ENCODE results near the gene ARMS2. TPM values are rescaled to one million over a fixed set of nuclear protein-coding genes. Genes with fewer than 3 reads are reported as not detected.

ARMS2 gene
- 0.07 and 0.12 TPM in 2 replicates for polyA plus RNA-seq (2013)

- no CpG with 5 or more reads among the region's 7 CpGs for WGBS (ENCODE audit: extremely low coverage, insufficient coverage, insufficient read length)
- no peak within 1 kb of the TSS for H2BK5ac ChIP-seq (ENCODE audit: low read depth, low read length, poor library complexity)
- no peak within 1 kb of the TSS for H3K4ac ChIP-seq (ENCODE audit: low read depth, low read length)
- peaks cover 1% of the 10 kb centered on the region for H3K27me3 ChIP-seq (ENCODE audit: insufficient read depth, low read length)
- no peak within 1 kb of the TSS for H2AFZ ChIP-seq (ENCODE audit: insufficient read depth, low read length, poor library complexity)
- no peak within 1 kb of the TSS for H4K8ac ChIP-seq (ENCODE audit: low read depth, low read length)
- H3K4me2 ChIP-seq (ENCODE audit: low read length): no peak within 1 kb of the TSS
- H3K79me1 ChIP-seq (ENCODE audit: low read length): peaks cover 2% of the 10 kb centered on the region
- H2BK12ac ChIP-seq (ENCODE audit: low read length): peak within 1 kb of the TSS; percentile 32
- H4K91ac ChIP-seq (ENCODE audit: low read depth, low read length): no peak within 1 kb of the TSS
- H3K4me1 ChIP-seq (ENCODE audit: control insufficient read depth in 1 of 2, insufficient read depth in 2 of 2, low read length in 2 of 2): no peaks in the 10 kb centered on the region
- no peak within 1 kb of the TSS for H3K27ac ChIP-seq (ENCODE audit: low read depth, low read length)
- H3K79me2 ChIP-seq (ENCODE audit: control insufficient read depth, insufficient read depth, low read length, poor library complexity): no peaks in the 10 kb centered on the region
- H3K36me3 ChIP-seq (ENCODE audit: control insufficient read depth in 1 of 2, insufficient read depth in 2 of 2, low read length in 2 of 2): no peaks in the 10 kb centered on the region
- no peak within 1 kb of the TSS for H3K23ac ChIP-seq (ENCODE audit: low read length)
- peak within 1 kb of the TSS; percentile 2 for H3K14ac ChIP-seq (ENCODE audit: low read length)
- no peak within 1 kb of the TSS for H4K12ac ChIP-seq (ENCODE audit: low read depth, low read length)
- H2AK5ac ChIP-seq (ENCODE audit: low read length): no peak within 1 kb of the TSS
- H3K9me3 ChIP-seq (ENCODE audit: insufficient read depth, low read depth, low read length): no peaks in the 10 kb centered on the region
- no peak within 1 kb of the TSS for H3K9ac ChIP-seq (ENCODE audit: low read length)
- H3K18ac ChIP-seq (ENCODE audit: low read length): no peak within 1 kb of the TSS
- DNase-seq: no peak
- H3K4me3 ChIP-seq (ENCODE audit: low read depth, low read length): no peak within 1 kb of the TSS
- H2BK120ac ChIP-seq (ENCODE audit: insufficient read depth, low read length, poor library complexity): peak within 1 kb of the TSS; percentile 21
Measured at GRCh38 chr10:122454603-122455080, at the start of gene ARMS2. Gene ARMS2, plus strand, starts transcription at chr10:122454653. Its CDS starts 75 bp downstream, at chr10:122454728.

- no peak overlapping the region for H2AK5ac ChIP-seq (ENCODE audit: low read length)
- no peak overlapping the region for H3K4ac ChIP-seq (ENCODE audit: low read depth, low read length)
- H3K27ac ChIP-seq (ENCODE audit: low read depth, low read length): no peak overlapping the region
- peaks cover 4 to 6% of the 10 kb centered on the region in 2 experiments for H3K36me3 ChIP-seq (ENCODE audit: control insufficient read depth in 1 of 2, insufficient read depth in 2 of 2, low read length in 2 of 2)
- no peak overlapping the region for H3K9ac ChIP-seq (ENCODE audit: low read length)
- H3K79me1 ChIP-seq (ENCODE audit: low read length): no peaks in the 10 kb centered on the region
- H3K4me1 ChIP-seq (ENCODE audit: control insufficient read depth in 1 of 2, insufficient read depth in 2 of 2, low read length in 2 of 2): no peaks in the 10 kb centered on the region
- DNase-seq: no peak
- no peaks in the 10 kb centered on the region for H3K9me3 ChIP-seq (ENCODE audit: insufficient read depth, low read depth, low read length)
- H4K8ac ChIP-seq (ENCODE audit: low read depth, low read length): no peak overlapping the region
- H2BK120ac ChIP-seq (ENCODE audit: insufficient read depth, low read length, poor library complexity): no peak overlapping the region
- no peak overlapping the region for H3K18ac ChIP-seq (ENCODE audit: low read length)
- no peak overlapping the region for H2AFZ ChIP-seq (ENCODE audit: insufficient read depth, low read length, poor library complexity)
- H3K23ac ChIP-seq (ENCODE audit: low read length): no peak overlapping the region
- H3K27me3 ChIP-seq (ENCODE audit: insufficient read depth, low read length): no peaks in the 10 kb centered on the region
- no peak overlapping the region for H3K14ac ChIP-seq (ENCODE audit: low read length)
- H2BK12ac ChIP-seq (ENCODE audit: low read length): no peak overlapping the region
- WGBS (ENCODE audit: extremely low coverage, insufficient coverage, insufficient read length): no CpG with 5 or more reads among the region's 8 CpGs
- no peaks in the 10 kb centered on the region for H3K79me2 ChIP-seq (ENCODE audit: control insufficient read depth, insufficient read depth, low read length, poor library complexity)
- H3K4me2 ChIP-seq (ENCODE audit: low read length): no peak overlapping the region
- no peak overlapping the region for H2BK5ac ChIP-seq (ENCODE audit: low read depth, low read length, poor library complexity)
- no peak overlapping the region for H3K4me3 ChIP-seq (ENCODE audit: low read depth, low read length)
- no peak overlapping the region for H4K91ac ChIP-seq (ENCODE audit: low read depth, low read length)
- no peak overlapping the region for H4K12ac ChIP-seq (ENCODE audit: low read depth, low read length)
Measured at GRCh38 chr10:122407375-122408125, 46.9 kb upstream of the ARMS2 start.

- Histone ChIP-seq H2AFZ (ENCODE audit: insufficient read depth, low read length, poor library complexity) (no peak overlapping the region), H4K91ac (ENCODE audit: low read depth, low read length) (no peak overlapping the region), H2BK5ac (ENCODE audit: low read depth, low read length, poor library complexity) (no peak overlapping the region), H3K14ac (ENCODE audit: low read length) (no peak overlapping the region), H3K27ac (ENCODE audit: low read depth, low read length) (no peak overlapping the region), H3K18ac (ENCODE audit: low read length) (no peak overlapping the region), H2BK120ac (ENCODE audit: insufficient read depth, low read length, poor library complexity) (no peak overlapping the region), H3K4me3 (ENCODE audit: low read depth, low read length) (no peak overlapping the region), H3K23ac (ENCODE audit: low read length) (no peak overlapping the region), H3K9ac (ENCODE audit: low read length) (no peak overlapping the region), H3K4ac (ENCODE audit: low read depth, low read length) (no peak overlapping the region), H3K79me2 (ENCODE audit: control insufficient read depth, insufficient read depth, low read length, poor library complexity) (no peaks in the 10 kb centered on the region), H2AK5ac (ENCODE audit: low read length) (no peak overlapping the region), H4K12ac (ENCODE audit: low read depth, low read length) (no peak overlapping the region), H4K8ac (ENCODE audit: low read depth, low read length) (no peak overlapping the region), H2BK12ac (ENCODE audit: low read length) (no peak overlapping the region), H3K9me3 (ENCODE audit: insufficient read depth, low read depth, low read length) (no peaks in the 10 kb centered on the region), H3K79me1 (ENCODE audit: low read length) (no peaks in the 10 kb centered on the region), H3K27me3 (ENCODE audit: insufficient read depth, low read length) (no peaks in the 10 kb centered on the region), H3K36me3 (ENCODE audit: control insufficient read depth in 1 of 2, insufficient read depth in 2 of 2, low read length in 2 of 2) (peaks cover 0 to 4% of the 10 kb centered on the region in 2 experiments), H3K4me1 (ENCODE audit: control insufficient read depth in 1 of 2, insufficient read depth in 2 of 2, low read length in 2 of 2) (no peaks in the 10 kb centered on the region), H3K4me2 (ENCODE audit: low read length) (no peak overlapping the region)
- no peak for DNase-seq
Measured at GRCh38 chr10:122413327-122413726, 41.1 kb upstream of the ARMS2 start.

GRCh38 chr10:122417667-122418066 is 36.8 kb upstream of the ARMS2 start:
- no CpG with 5 or more reads among the region's 2 CpGs for WGBS (ENCODE audit: extremely low coverage, insufficient coverage, insufficient read length)
- no peak overlapping the region for H3K9ac ChIP-seq (ENCODE audit: low read length)
- no peak overlapping the region for H2BK12ac ChIP-seq (ENCODE audit: low read length)
- no peaks in the 10 kb centered on the region for H3K79me2 ChIP-seq (ENCODE audit: control insufficient read depth, insufficient read depth, low read length, poor library complexity)
- no peaks in the 10 kb centered on the region for H3K9me3 ChIP-seq (ENCODE audit: insufficient read depth, low read depth, low read length)
- peaks cover 4 to 5% of the 10 kb centered on the region in 2 experiments for H3K36me3 ChIP-seq (ENCODE audit: control insufficient read depth in 1 of 2, insufficient read depth in 2 of 2, low read length in 2 of 2)
- no peak overlapping the region for H4K12ac ChIP-seq (ENCODE audit: low read depth, low read length)
- H3K14ac ChIP-seq (ENCODE audit: low read length): no peak overlapping the region
- no peak overlapping the region for H2AK5ac ChIP-seq (ENCODE audit: low read length)
- no peak overlapping the region for H4K8ac ChIP-seq (ENCODE audit: low read depth, low read length)
- no peak overlapping the region for H3K27ac ChIP-seq (ENCODE audit: low read depth, low read length)
- no peak overlapping the region for H3K4me2 ChIP-seq (ENCODE audit: low read length)
- H3K4ac ChIP-seq (ENCODE audit: low read depth, low read length): no peak overlapping the region
- H3K4me3 ChIP-seq (ENCODE audit: low read depth, low read length): no peak overlapping the region
- no peak overlapping the region for H2BK5ac ChIP-seq (ENCODE audit: low read depth, low read length, poor library complexity)
- no peak overlapping the region for H2BK120ac ChIP-seq (ENCODE audit: insufficient read depth, low read length, poor library complexity)
- H3K27me3 ChIP-seq (ENCODE audit: insufficient read depth, low read length): no peaks in the 10 kb centered on the region
- H2AFZ ChIP-seq (ENCODE audit: insufficient read depth, low read length, poor library complexity): no peak overlapping the region
- no peak overlapping the region for H3K23ac ChIP-seq (ENCODE audit: low read length)
- no peaks in the 10 kb centered on the region for H3K4me1 ChIP-seq (ENCODE audit: control insufficient read depth in 1 of 2, insufficient read depth in 2 of 2, low read length in 2 of 2)
- no peak overlapping the region for H3K18ac ChIP-seq (ENCODE audit: low read length)
- DNase-seq: peak in 1 of 2 donors; percentile 38
- H3K79me1 ChIP-seq (ENCODE audit: low read length): no peaks in the 10 kb centered on the region
- no peak overlapping the region for H4K91ac ChIP-seq (ENCODE audit: low read depth, low read length)

All from trophoblast cell (in vitro differentiated cells and primary cell).